Measurements from ENCODE around the gene PKP4. TPM values are rescaled to one million over a fixed set of nuclear protein-coding genes. Genes with fewer than 3 reads are reported as not detected.

The PKP4 gene
- polyA plus RNA-seq, 1 experiment = 24.9 TPM

GRCh38 chr2:158554996-158555395 is 98.2 kb downstream of the PKP4 start:
- ChIA-PET CTCF (interaction anchor here (1.7 kb wide), 1 partner anchor 15 kb away, joined by 8 read pairs; no protein-coding TSS in a partner anchor), POLR2A (no interaction called here)
- H3K27ac ChIP-seq (ENCODE audit: low read depth, low read length) = no peak overlapping the region
- H3K4me3 ChIP-seq (ENCODE audit: low read depth, low read length) = no peak overlapping the region
- TF ChIP-seq CTCF (IDR thresholded peaks at IDR 0.05; ENCODE audit: low read depth, low read length) = no peak
- no peaks in the 10 kb centered on the region for H3K9me3 ChIP-seq (ENCODE audit: control insufficient read depth, insufficient read depth, low read length)
- H3K27me3 ChIP-seq (ENCODE audit: control insufficient read depth, insufficient read depth, low read length) = no peaks in the 10 kb centered on the region
- DNase-seq (ENCODE audit: low read depth, low spot score) = no peak

- ChIA-PET CTCF (interaction anchor here (0.6 to 1.7 kb wide), 2 partner anchors 16 to 66 kb away, joined by 4 to 8 read pairs; no protein-coding TSS in a partner anchor), POLR2A (no interaction called here)
- no peaks in the 10 kb centered on the region for H3K27me3 ChIP-seq (ENCODE audit: control insufficient read depth, insufficient read depth, low read length)
- H3K9me3 ChIP-seq (ENCODE audit: control insufficient read depth, insufficient read depth, low read length) = no peaks in the 10 kb centered on the region
- no peak for TF ChIP-seq CTCF (IDR thresholded peaks at IDR 0.05; ENCODE audit: low read depth, low read length)
- no peak overlapping the region for H3K27ac ChIP-seq (ENCODE audit: low read depth, low read length)
- no peak overlapping the region for H3K4me3 ChIP-seq (ENCODE audit: low read depth, low read length)
- DNase-seq (ENCODE audit: low read depth, low spot score) = no peak
These were observed 99.4 kb downstream of the PKP4 start for GRCh38 chr2:158556124-158556523.

- no peak for TF ChIP-seq CTCF (IDR thresholded peaks at IDR 0.05; ENCODE audit: low read depth, low read length)
- H3K27me3 ChIP-seq (ENCODE audit: control insufficient read depth, insufficient read depth, low read length) = no peaks in the 10 kb centered on the region
- CTCF ChIA-PET = no interaction called here
- no peak overlapping the region for H3K4me3 ChIP-seq (ENCODE audit: low read depth, low read length)
- H3K27ac ChIP-seq (ENCODE audit: low read depth, low read length) = no peak overlapping the region
- POLR2A ChIA-PET = no interaction called here
- no peaks in the 10 kb centered on the region for H3K9me3 ChIP-seq (ENCODE audit: control insufficient read depth, insufficient read depth, low read length)
- no peak for DNase-seq (ENCODE audit: low read depth, low spot score)
These were observed 101.0 kb downstream of the PKP4 start for GRCh38 chr2:158557752-158558151.

- H3K27ac ChIP-seq (ENCODE audit: low read depth, low read length) = no peak overlapping the region
- ChIA-PET CTCF (no interaction called here), POLR2A (no interaction called here)
- DNase-seq (ENCODE audit: low read depth, low spot score) = no peak
- H3K4me3 ChIP-seq (ENCODE audit: low read depth, low read length) = no peak overlapping the region
- no peaks in the 10 kb centered on the region for H3K27me3 ChIP-seq (ENCODE audit: control insufficient read depth, insufficient read depth, low read length)
- H3K9me3 ChIP-seq (ENCODE audit: control insufficient read depth, insufficient read depth, low read length) = no peaks in the 10 kb centered on the region
- no peak for TF ChIP-seq CTCF (IDR thresholded peaks at IDR 0.05; ENCODE audit: low read depth, low read length)
These were observed 102.5 kb downstream of the PKP4 start for GRCh38 chr2:158559252-158559651.

GRCh38 chr2:158560259-158560658 is 103.5 kb downstream of the PKP4 start:
- H3K9me3 ChIP-seq (ENCODE audit: control insufficient read depth, insufficient read depth, low read length) = no peaks in the 10 kb centered on the region
- no peak overlapping the region for H3K4me3 ChIP-seq (ENCODE audit: low read depth, low read length)
- no peaks in the 10 kb centered on the region for H3K27me3 ChIP-seq (ENCODE audit: control insufficient read depth, insufficient read depth, low read length)
- TF ChIP-seq CTCF (IDR thresholded peaks at IDR 0.05; ENCODE audit: low read depth, low read length) = no peak
- ChIA-PET CTCF (no interaction called here), POLR2A (no interaction called here)
- no peak for DNase-seq (ENCODE audit: low read depth, low spot score)
- H3K27ac ChIP-seq (ENCODE audit: low read depth, low read length) = no peak overlapping the region

Measured in AG04450 (cell line).